A673 (cell line): ENCODE results near the gene RNF157. TPM values are rescaled to one million over a fixed set of nuclear protein-coding genes. Genes with fewer than 3 reads are reported as not detected.

Experiments
- BruUV-seq: library from RNA; stranded (reverse); fragments of 400-500 nt; replicated peaks from 2 replicates; lab custom pipeline; 2021; lab: Mats Ljungman, UMichigan
- CTCF ChIA-PET: fragments of 300-600 bp; sonication (Branson Sonifier 250); formaldehyde crosslinking; loops from one replicate; lab custom pipeline; 2022; ENCODE audit warnings: antibody characterized with exemption; lab: Charles Lee
- POLR2A ChIA-PET: fragments of 300-600 bp; sonication (Branson Sonifier 250); formaldehyde crosslinking; loops from one replicate; lab custom pipeline; 2022; ENCODE audit warnings: antibody characterized with exemption; ENCODE audit not compliant: low non-redundant PET; lab: Charles Lee
- DNase-seq: peaks from one replicate; pipeline ENCODE4 v3.0.0-alpha.2; 2015; ENCODE audit warnings: low spot score
- H3K27ac ChIP-seq: fragments of 200-600 bp; sonication (generic); 2 replicates; pipeline ENCODE4 v1.5.1; 2016; ENCODE audit warnings: mixed run types, low read depth, mild to moderate bottlenecking, mixed read lengths, antibody characterized with exemption, low read length; ENCODE audit not compliant: poor library complexity, severe bottlenecking
- H3K27me3 ChIP-seq: fragments of 200-600 bp; sonication (generic); replicated peaks from 2 replicates; pipeline ENCODE4 v1.6.1; 2017; ENCODE audit warnings: mixed run types, low read depth, mild to moderate bottlenecking, mixed read lengths, antibody characterized with exemption, low read length; ENCODE audit not compliant: insufficient read depth, poor library complexity
- H3K36me3 ChIP-seq: fragments of 200-600 bp; sonication (generic); 2 replicates; pipeline ENCODE4 v1.6.1; 2016; ENCODE audit warnings: mixed run types, mild to moderate bottlenecking, mixed read lengths, antibody characterized with exemption, low read length; ENCODE audit not compliant: insufficient read depth, poor library complexity, severe bottlenecking
- H3K4me1 ChIP-seq: fragments of 200-600 bp; sonication (generic); 2 replicates; pipeline ENCODE4 v1.6.1; 2017; ENCODE audit warnings: mixed run types, mild to moderate bottlenecking, mixed read lengths, antibody characterized with exemption, low read length; ENCODE audit not compliant: insufficient read depth, poor library complexity, severe bottlenecking
- H3K4me3 ChIP-seq: fragments of 200-600 bp; sonication (generic); 2 replicates; pipeline ENCODE4 v1.5.1; 2016; ENCODE audit warnings: low read depth, mixed run types, mild to moderate bottlenecking, mixed read lengths, low read length; ENCODE audit not compliant: poor library complexity, severe bottlenecking
- H3K9me3 ChIP-seq: fragments of 200-600 bp; sonication (generic); 2 replicates; pipeline ENCODE4 v1.6.1; 2016; ENCODE audit warnings: mixed run types, low read depth, mild to moderate bottlenecking, mixed read lengths, antibody characterized with exemption, low read length; ENCODE audit not compliant: poor library complexity, severe bottlenecking
- EZH2 ChIP-seq: fragments of 200-600 bp; sonication (generic); IDR thresholded peaks from 2 replicates; pipeline ENCODE4 v1.6.1; 2017; ENCODE audit warnings: borderline replicate concordance, low read depth, mild to moderate bottlenecking, mixed read lengths, antibody characterized with exemption, low read length; ENCODE audit not compliant: poor library complexity, severe bottlenecking
- intact Hi-C: fragments of 100-400 bp; cut with micrococcal nuclease; formaldehyde crosslinking; loops from one replicate; pipeline ENCODE4 v1.10.0; 2022; ENCODE audit not compliant: unreplicated experiment
- total RNA-seq: library from RNA; stranded (reverse); gene quantifications from 2 replicates; pipeline ENCODE4 v1.2.3, GENCODE V29; 2021
- TF ChIP-seq, protein P1 (sequence below): fragments of 300-800, 200-600 bp; sonication (generic); conservative IDR thresholded peaks from 2 replicates; pipeline ENCODE4 v1.5.1; 2017; ENCODE audit warnings: low read depth, mild to moderate bottlenecking, antibody characterized with exemption, low read length, moderate library complexity, mixed read lengths

The RNF157 gene
- total RNA-seq, 1 experiment from 2014 or later, result 0.56 TPM

DNA sequence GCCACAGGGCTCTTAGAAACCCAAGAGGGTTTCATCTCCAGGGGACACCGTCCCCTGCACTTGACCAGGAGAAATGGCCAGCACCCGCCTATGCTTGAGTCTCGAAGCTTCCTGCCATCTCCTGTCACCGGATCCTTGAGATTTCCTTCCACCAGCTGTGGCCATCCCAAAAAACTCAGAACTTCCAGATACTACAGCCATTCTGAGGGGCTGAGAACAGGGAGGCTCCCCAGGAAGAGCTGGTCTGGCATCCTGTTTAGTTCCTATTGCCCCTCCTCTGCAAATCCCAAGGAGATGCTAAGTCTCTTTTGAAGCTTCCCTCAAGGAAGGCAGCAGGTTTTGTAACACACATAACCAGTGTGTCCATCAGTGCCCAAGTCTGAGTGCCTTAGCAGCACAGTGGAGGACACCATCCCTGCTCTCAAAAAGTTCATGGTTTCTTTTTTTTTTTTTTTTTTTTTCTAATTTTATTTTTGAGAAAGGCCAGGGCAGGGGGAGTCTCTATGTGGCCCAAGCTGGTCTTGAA, 26.8 kb upstream of the RNF157 start:
- Histone ChIP-seq H3K4me1 (peaks cover 31% of the 10 kb centered on the region), H3K27me3 (no peaks in the 10 kb centered on the region), H3K36me3 (peaks cover 10% of the 10 kb centered on the region), H3K9me3 (no peaks in the 10 kb centered on the region), H3K27ac (peak overlapping the region; percentile 64), H3K4me3 (peak overlapping the region; percentile 99)
- POLR2A ChIA-PET, result interaction anchor here (0.7 kb wide), 1 partner anchor 28 kb away, joined by 3 read pairs; no protein-coding TSS in a partner anchor
- CTCF ChIA-PET, result interaction anchor here (1.2 kb wide), 1 partner anchor 12 kb away, joined by 4 read pairs; no protein-coding TSS in a partner anchor
- no peak for TF ChIP-seq EZH2
- TF ChIP-seq, protein P1, sequence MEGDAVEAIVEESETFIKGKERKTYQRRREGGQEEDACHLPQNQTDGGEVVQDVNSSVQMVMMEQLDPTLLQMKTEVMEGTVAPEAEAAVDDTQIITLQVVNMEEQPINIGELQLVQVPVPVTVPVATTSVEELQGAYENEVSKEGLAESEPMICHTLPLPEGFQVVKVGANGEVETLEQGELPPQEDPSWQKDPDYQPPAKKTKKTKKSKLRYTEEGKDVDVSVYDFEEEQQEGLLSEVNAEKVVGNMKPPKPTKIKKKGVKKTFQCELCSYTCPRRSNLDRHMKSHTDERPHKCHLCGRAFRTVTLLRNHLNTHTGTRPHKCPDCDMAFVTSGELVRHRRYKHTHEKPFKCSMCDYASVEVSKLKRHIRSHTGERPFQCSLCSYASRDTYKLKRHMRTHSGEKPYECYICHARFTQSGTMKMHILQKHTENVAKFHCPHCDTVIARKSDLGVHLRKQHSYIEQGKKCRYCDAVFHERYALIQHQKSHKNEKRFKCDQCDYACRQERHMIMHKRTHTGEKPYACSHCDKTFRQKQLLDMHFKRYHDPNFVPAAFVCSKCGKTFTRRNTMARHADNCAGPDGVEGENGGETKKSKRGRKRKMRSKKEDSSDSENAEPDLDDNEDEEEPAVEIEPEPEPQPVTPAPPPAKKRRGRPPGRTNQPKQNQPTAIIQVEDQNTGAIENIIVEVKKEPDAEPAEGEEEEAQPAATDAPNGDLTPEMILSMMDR, result no peak
- no peak for DNase-seq
- intact Hi-C loops, result no loop called here
- no TSS peak for BruUV-seq

DNA sequence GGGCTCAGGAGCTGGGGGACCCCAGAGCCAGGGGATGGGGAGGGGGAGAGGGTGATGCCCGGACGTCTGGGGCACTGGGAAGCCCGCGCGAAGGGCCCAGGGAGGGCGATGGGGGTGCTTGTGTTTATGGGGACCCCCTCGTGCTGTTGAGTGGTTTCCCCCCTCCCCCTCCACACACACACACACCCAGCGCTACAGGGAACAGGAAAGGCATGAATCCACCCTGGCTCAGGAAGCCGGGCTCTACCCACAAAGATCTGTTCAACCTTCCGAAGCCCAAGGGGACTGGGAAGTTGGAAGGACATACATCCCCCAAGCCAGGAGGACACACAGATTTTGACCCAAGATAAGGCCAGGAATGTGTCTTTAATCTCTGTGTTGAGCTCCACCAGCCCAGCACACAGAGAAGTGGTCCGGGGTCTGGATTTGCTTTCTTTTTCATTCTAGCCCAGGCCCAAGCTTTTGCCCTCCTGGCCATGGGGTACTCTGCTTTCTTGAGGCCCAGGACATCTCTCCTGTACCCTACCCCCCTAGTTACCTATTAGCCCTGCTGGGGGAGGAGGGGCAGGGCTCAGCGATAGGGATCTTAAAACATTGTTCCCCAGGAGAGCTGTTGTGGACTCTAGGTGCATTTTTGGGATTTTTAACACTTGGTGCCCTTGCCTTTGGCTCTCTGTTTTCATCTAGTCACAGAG, 26.1 kb upstream of the RNF157 start:
- no peaks in the 10 kb centered on the region for H3K27me3 ChIP-seq
- no peak for TF ChIP-seq EZH2
- TF ChIP-seq, protein P1, result no peak
- H3K4me3 ChIP-seq, result peak overlapping the region; percentile 99
- ChIA-PET CTCF (interaction anchor here (1.2 kb wide), 1 partner anchor 13 kb away, joined by 4 read pairs; no protein-coding TSS in a partner anchor), POLR2A (interaction anchor here (0.7 kb wide), 1 partner anchor 29 kb away, joined by 3 read pairs; no protein-coding TSS in a partner anchor)
- peaks cover 10% of the 10 kb centered on the region for H3K36me3 ChIP-seq
- BruUV-seq, result no TSS peak
- H3K27ac ChIP-seq, result peak overlapping the region; percentile 64
- H3K4me1 ChIP-seq, result peaks cover 31% of the 10 kb centered on the region
- intact Hi-C loops, result no loop called here
- no peaks in the 10 kb centered on the region for H3K9me3 ChIP-seq
- DNase-seq, result peak; percentile 45

DNA sequence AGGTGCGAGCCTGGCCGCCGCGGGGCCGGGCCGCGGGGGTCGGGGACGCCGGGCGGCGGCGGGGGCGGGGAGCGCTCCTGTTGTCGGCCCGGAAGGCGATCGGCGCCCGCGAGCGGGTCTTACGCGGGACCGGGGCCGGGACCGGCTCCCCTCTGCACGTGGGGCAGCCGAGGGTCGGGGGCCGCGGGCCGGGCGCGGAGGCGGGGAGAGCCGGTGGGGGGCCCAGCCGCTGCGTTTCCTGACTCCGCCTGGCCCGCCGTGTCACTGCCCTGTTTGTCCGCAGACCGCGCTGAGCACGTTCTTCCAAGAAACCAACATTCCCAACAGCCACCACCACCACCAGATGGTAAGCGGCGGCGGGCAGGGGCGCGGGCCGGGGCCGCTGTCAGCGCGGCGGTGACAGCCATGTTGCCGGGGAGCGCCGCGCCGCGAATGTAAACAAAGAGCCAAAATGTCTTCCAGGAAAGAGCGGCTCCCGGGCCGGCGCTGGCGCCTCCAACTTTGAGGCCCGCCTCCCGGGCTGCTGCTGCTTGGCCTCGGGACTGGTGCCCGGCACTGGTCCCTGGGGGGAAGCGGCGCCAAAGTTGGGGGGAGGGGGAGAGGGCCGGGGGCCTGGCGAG, 25.4 kb upstream of the RNF157 start:
- peak; percentile 59 for DNase-seq
- BruUV-seq, result no TSS peak
- TF ChIP-seq, protein P1, result no peak
- no peak for TF ChIP-seq EZH2
- intact Hi-C loops, result no loop called here
- Histone ChIP-seq H3K27ac (peak overlapping the region; percentile 64), H3K4me1 (peaks cover 31% of the 10 kb centered on the region), H3K27me3 (no peaks in the 10 kb centered on the region), H3K36me3 (peaks cover 5% of the 10 kb centered on the region), H3K9me3 (no peaks in the 10 kb centered on the region), H3K4me3 (peak overlapping the region; percentile 99)
- ChIA-PET POLR2A (no interaction called here), CTCF (interaction anchor here (1.2 kb wide), 1 partner anchor 14 kb away, joined by 4 read pairs; no protein-coding TSS in a partner anchor)
